IMR-90 (cell line): ENCODE measurements around the gene AGAP2. TPM values are rescaled to one million over a fixed set of nuclear protein-coding genes. Genes with fewer than 3 reads are reported as not detected.

Experiments used
- ATAC-seq: fragments of 200-7000 bp; cut with Tn5 transposase; 2 replicates; pipeline ENCODE4 v1.9.1; 2020; ENCODE audit warnings: low read depth, mild to moderate bottlenecking, moderate library complexity
- BruUV-seq: library from RNA; stranded (reverse); fragments of 400-500 nt; replicated peaks from 2 replicates; lab custom pipeline; 2021; lab: Mats Ljungman, UMichigan
- CTCF ChIA-PET: fragments of 300-600 bp; formaldehyde crosslinking; extraction: SDS; loops from one replicate; lab custom pipeline; 2021; ENCODE audit warnings: antibody characterized with exemption; lab: Yijun Ruan, JAX
- POLR2A ChIA-PET: fragments of 300-600 bp; sonication (Branson Sonifier 250); formaldehyde crosslinking; loops from one replicate; lab custom pipeline; 2022; ENCODE audit warnings: antibody characterized with exemption; ENCODE audit not compliant: unreplicated experiment; lab: Charles Lee
- DNase-seq: peaks from one replicate; pipeline ENCODE4 v3.0.0; 2013
- H2AFZ ChIP-seq: replicated peaks from 2 replicates; pipeline ENCODE3; 2013; ENCODE audit warnings: low read length, mild to moderate bottlenecking; ENCODE audit not compliant: poor library complexity
- H2AK5ac ChIP-seq: 2 replicates; pipeline ENCODE4 v1.6.1; 2013; ENCODE audit warnings: low read depth, low read length, inconsistent platforms
- H2AK9ac ChIP-seq: replicated peaks from 2 replicates; pipeline ENCODE3; 2013; ENCODE audit warnings: mild to moderate bottlenecking, low read depth, low read length, moderate library complexity; ENCODE audit not compliant: poor library complexity
- H2BK120ac ChIP-seq: 2 replicates; pipeline ENCODE4 v1.6.1; 2013; ENCODE audit warnings: low read depth, low read length, inconsistent platforms
- H2BK15ac ChIP-seq: 3 replicates; pipeline ENCODE4 v1.6.1; 2013; ENCODE audit warnings: low read depth, low read length, inconsistent platforms
- H2BK20ac ChIP-seq: 2 replicates; pipeline ENCODE4 v1.6.1; 2013; ENCODE audit warnings: low read depth, mild to moderate bottlenecking, inconsistent platforms, low read length, moderate library complexity
- H2BK5ac ChIP-seq: 2 replicates; pipeline ENCODE4 v1.6.1; 2013; ENCODE audit warnings: mild to moderate bottlenecking, low read depth, low read length, inconsistent platforms; ENCODE audit not compliant: poor library complexity, severe bottlenecking
- H3K14ac ChIP-seq: replicated peaks from 2 replicates; pipeline ENCODE4 v1.6.1; 2013; ENCODE audit warnings: low read depth, low read length, inconsistent platforms
- H3K18ac ChIP-seq: 2 replicates; pipeline ENCODE4 v1.6.1; 2013; ENCODE audit warnings: low read depth, low read length, control low read depth
- H3K23ac ChIP-seq: 2 replicates; pipeline ENCODE4 v1.6.1; 2013; ENCODE audit warnings: low read depth, low read length, inconsistent platforms
- H3K27ac ChIP-seq: 2 replicates; pipeline ENCODE4 v1.5.1; 2013; ENCODE audit warnings: mild to moderate bottlenecking, control low read depth, low read length; ENCODE audit not compliant: insufficient read depth
- H3K27me3 ChIP-seq: 2 replicates; pipeline ENCODE4 v1.6.1; 2013; ENCODE audit warnings: low read length; ENCODE audit not compliant: control insufficient read depth, insufficient read depth
- H3K36me3 ChIP-seq: 2 replicates; pipeline ENCODE4 v1.6.1; 2013; ENCODE audit warnings: low read length, mixed read lengths; ENCODE audit not compliant: control insufficient read depth, insufficient read depth
- H3K4ac ChIP-seq: 2 replicates; pipeline ENCODE4 v1.6.1; 2013; ENCODE audit warnings: low read depth, low read length, inconsistent platforms
- H3K4me1 ChIP-seq: 2 replicates; pipeline ENCODE4 v1.6.1; 2013; ENCODE audit warnings: low read length, mixed read lengths; ENCODE audit not compliant: control insufficient read depth, insufficient read depth
- H3K4me2 ChIP-seq: 2 replicates; pipeline ENCODE4 v1.6.1; 2013; ENCODE audit warnings: low read depth, mild to moderate bottlenecking, control low read depth, low read length, moderate library complexity
- H3K4me3 ChIP-seq: 2 replicates; pipeline ENCODE4 v1.5.1; 2013; ENCODE audit warnings: low read depth, mild to moderate bottlenecking, control low read depth, low read length, moderate library complexity; ENCODE audit not compliant: insufficient read depth
- H3K56ac ChIP-seq: 2 replicates; pipeline ENCODE4 v1.6.1; 2013; ENCODE audit warnings: low read length, inconsistent platforms; ENCODE audit not compliant: insufficient read depth; ENCODE audit errors: extremely low read depth
- H3K79me1 ChIP-seq, 2 experiments: 2 replicates each; pipeline ENCODE4 v1.6.1; 2013; ENCODE audit warnings: low read length in 2 of 2, inconsistent platforms in 1 of 2, low read depth in 1 of 2
- H3K9ac ChIP-seq: 2 replicates; pipeline ENCODE4 v1.6.1; 2013; ENCODE audit warnings: low read depth, low read length, control low read depth
- H3K9me1 ChIP-seq: 2 replicates; pipeline ENCODE4 v1.6.1; 2013; ENCODE audit warnings: low read length, inconsistent platforms; ENCODE audit not compliant: insufficient read depth
- H3K9me3 ChIP-seq: 2 replicates; pipeline ENCODE4 v1.6.1; 2013; ENCODE audit warnings: low read length; ENCODE audit not compliant: control insufficient read depth, insufficient read depth
- H4K20me1 ChIP-seq: 2 replicates; pipeline ENCODE4 v1.6.1; 2013; ENCODE audit warnings: low read length, inconsistent platforms; ENCODE audit not compliant: insufficient read depth
- H4K5ac ChIP-seq: 2 replicates; pipeline ENCODE4 v1.6.1; 2013; ENCODE audit warnings: mild to moderate bottlenecking, low read depth, low read length, control low read depth
- H4K8ac ChIP-seq, 2 experiments: 2 replicates each; pipeline ENCODE4 v1.6.1; 2013; ENCODE audit warnings: low read depth in 2 of 2, low read length in 2 of 2, control low read depth in 1 of 2, inconsistent platforms in 1 of 2
- H4K91ac ChIP-seq: 2 replicates; pipeline ENCODE4 v1.6.1; 2013; ENCODE audit warnings: low read depth, low read length, inconsistent platforms; ENCODE audit not compliant: insufficient read depth
- MAZ ChIP-seq: IDR thresholded peaks from 2 replicates; pipeline ENCODE4 v1.6.1; 2012; ENCODE audit warnings: low read depth, mild to moderate bottlenecking, low read length, improper control_type of control experiment, moderate library complexity, borderline replicate concordance
- RAD21 ChIP-seq: IDR thresholded peaks from 2 replicates; pipeline ENCODE4 v1.6.1; 2012; ENCODE audit warnings: low read length, improper control_type of control experiment
- WGBS, 2 experiments: methylation state at CpG; one replicate each; pipeline versions ENCODE4 v1.1.5 to v1.1.7; 2013; ENCODE audit warnings: missing lambda C conversion rate in 2 of 2; ENCODE audit not compliant: insufficient read length in 1 of 2; ENCODE audit errors: extremely low coverage in 2 of 2; 5-methylcytosine and 5-hydroxymethylcytosine counted together
- dilution Hi-C: fragments of 300-500 bp; cut with HindIII; formaldehyde crosslinking; loops from one replicate; pipeline ENCODE4 v1.14.3; 2018; ENCODE audit warnings: low sequenced_read_pairs; ENCODE audit not compliant: unreplicated experiment
- in situ Hi-C: fragments of 300-500 bp; cut with MboI; formaldehyde crosslinking; loops from 3 replicates; pipeline ENCODE4 v1.14.3; 2019; ENCODE audit warnings: low sequenced_read_pairs, inconsistent platforms, mixed read lengths
- intact Hi-C: fragments of 100-400 bp; cut with micrococcal nuclease; formaldehyde crosslinking; loops from 2 replicates; pipeline ENCODE4 v1.10.0; 2022
- polyA plus RNA-seq, 3 experiments: library from polyadenylated mRNA; depleted of rRNA; stranded (reverse); fragments of >200 nt; gene quantifications; 2 replicates each; pipeline ENCODE4 v1.2.3, GENCODE V29; 2012; ENCODE audit warnings: low replicate concordance in 1 of 3
- total RNA-seq: library from RNA; depleted of rRNA; stranded (reverse); fragments of >200 nt; gene quantifications from 2 replicates; pipeline ENCODE4 v1.2.3, GENCODE V29; 2012

AGAP2 gene
- total and polyA plus RNA-seq, 2 of the 4 experiments (the other 2 are of a cell fraction), result 0.03 to 0.18 TPM

DNA sequence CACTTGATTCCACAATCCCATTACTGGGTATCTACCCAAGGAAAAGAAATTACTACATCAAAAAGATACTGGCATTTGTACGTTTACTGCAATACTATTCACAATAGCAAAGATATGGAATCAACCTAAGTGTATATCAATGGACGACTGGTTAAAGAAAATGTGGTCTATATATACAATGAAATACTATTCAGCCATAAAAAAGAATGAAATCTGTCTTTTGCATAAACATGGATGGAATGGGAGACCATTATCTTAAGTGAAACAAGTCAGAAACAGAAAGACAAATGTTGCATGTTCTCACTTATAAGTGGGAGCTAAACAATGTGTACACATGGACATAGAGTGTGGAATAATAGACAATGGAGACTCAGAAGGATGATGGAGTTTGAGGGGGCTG is 49.6 kb downstream of the AGAP2 start:
- Histone ChIP-seq H3K4me3 (no peak overlapping the region), H3K36me3 (no peaks in the 10 kb centered on the region), H3K9me1 (no peaks in the 10 kb centered on the region), H2BK120ac (no peak overlapping the region), H3K14ac (no peak overlapping the region), H2AK9ac (no peak overlapping the region), H3K18ac (no peak overlapping the region), H2AFZ (no peak overlapping the region), H3K79me1 (no peaks in the 10 kb centered on the region), H4K20me1 (no peaks in the 10 kb centered on the region), H2BK15ac (no peak overlapping the region), H3K9ac (no peak overlapping the region), H4K8ac (no peak overlapping the region), H3K9me3 (no peaks in the 10 kb centered on the region), H3K56ac (no peak overlapping the region), H4K91ac (no peak overlapping the region), H3K27me3 (peaks cover 5% of the 10 kb centered on the region), H2BK20ac (no peak overlapping the region), H3K23ac (no peak overlapping the region), H3K4me2 (no peak overlapping the region), H2BK5ac (no peak overlapping the region), H3K27ac (no peak overlapping the region), H4K5ac (no peak overlapping the region), H3K4me1 (no peaks in the 10 kb centered on the region), H3K4ac (no peak overlapping the region), H2AK5ac (no peak overlapping the region)
- no TSS peak for BruUV-seq
- no peak for ATAC-seq
- POLR2A ChIA-PET, result no interaction called here
- no peak for TF ChIP-seq RAD21
- TF ChIP-seq MAZ, result no peak
- in situ Hi-C loops, result no loop called here
- intact Hi-C loops, result no loop called here
- no peak for DNase-seq
- CTCF ChIA-PET, result no interaction called here
- dilution Hi-C loops, result no loop called here
- no CpG with 5 or more reads among the region's 2 CpGs for WGBS, 2 experiments
